ENCODE results near the gene THRB.

DNA sequence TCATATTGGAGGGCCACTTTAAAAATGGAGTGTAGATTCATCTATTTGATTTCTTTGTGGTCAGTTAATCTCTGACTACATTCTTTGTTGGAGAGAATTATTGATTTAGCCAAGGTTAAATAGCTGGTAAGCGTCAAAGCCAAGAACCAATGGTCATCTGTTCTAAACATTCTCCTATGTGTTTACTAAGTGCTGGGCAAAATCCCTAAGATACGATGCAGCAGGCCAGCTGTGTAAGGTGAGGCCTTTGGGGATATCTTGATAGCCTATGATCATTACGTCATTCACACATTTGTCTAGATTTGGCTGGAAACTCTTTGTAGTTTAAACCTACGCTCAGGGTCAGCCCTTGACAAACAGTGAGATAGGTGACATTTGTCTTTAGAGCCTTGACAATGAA lies 313.4 kb downstream of the THRB start:
- TF ChIP-seq EZH2phosphoT487 (conservative IDR thresholded peaks at IDR 0.05; ENCODE audit: low read length), result no peak
- TF ChIP-seq, protein P1, sequence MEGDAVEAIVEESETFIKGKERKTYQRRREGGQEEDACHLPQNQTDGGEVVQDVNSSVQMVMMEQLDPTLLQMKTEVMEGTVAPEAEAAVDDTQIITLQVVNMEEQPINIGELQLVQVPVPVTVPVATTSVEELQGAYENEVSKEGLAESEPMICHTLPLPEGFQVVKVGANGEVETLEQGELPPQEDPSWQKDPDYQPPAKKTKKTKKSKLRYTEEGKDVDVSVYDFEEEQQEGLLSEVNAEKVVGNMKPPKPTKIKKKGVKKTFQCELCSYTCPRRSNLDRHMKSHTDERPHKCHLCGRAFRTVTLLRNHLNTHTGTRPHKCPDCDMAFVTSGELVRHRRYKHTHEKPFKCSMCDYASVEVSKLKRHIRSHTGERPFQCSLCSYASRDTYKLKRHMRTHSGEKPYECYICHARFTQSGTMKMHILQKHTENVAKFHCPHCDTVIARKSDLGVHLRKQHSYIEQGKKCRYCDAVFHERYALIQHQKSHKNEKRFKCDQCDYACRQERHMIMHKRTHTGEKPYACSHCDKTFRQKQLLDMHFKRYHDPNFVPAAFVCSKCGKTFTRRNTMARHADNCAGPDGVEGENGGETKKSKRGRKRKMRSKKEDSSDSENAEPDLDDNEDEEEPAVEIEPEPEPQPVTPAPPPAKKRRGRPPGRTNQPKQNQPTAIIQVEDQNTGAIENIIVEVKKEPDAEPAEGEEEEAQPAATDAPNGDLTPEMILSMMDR (IDR thresholded peaks at IDR 0.05; ENCODE audit: insufficient read depth, low read length, poor library complexity, severe bottlenecking), result no peak

All from SU-DHL-6 (cell line).